GM23248 (cell line): ENCODE measurements around the gene YTHDF2.

Experiments
- EZH2 ChIP-seq: fragments of 200-600 bp; sonication (generic); IDR thresholded peaks from 2 replicates; pipeline ENCODE4 v1.6.1; 2018; ENCODE audit warnings: antibody characterized with exemption, mild to moderate bottlenecking; ENCODE audit not compliant: insufficient read depth, poor library complexity, severe bottlenecking
- EZH2phosphoT487 ChIP-seq: fragments of 200-600 bp; sonication (generic); IDR thresholded peaks from 2 replicates; pipeline ENCODE4 v1.6.1; 2018; ENCODE audit warnings: antibody characterized with exemption, moderate library complexity, mild to moderate bottlenecking, low read depth; ENCODE audit not compliant: insufficient read depth

DNA sequence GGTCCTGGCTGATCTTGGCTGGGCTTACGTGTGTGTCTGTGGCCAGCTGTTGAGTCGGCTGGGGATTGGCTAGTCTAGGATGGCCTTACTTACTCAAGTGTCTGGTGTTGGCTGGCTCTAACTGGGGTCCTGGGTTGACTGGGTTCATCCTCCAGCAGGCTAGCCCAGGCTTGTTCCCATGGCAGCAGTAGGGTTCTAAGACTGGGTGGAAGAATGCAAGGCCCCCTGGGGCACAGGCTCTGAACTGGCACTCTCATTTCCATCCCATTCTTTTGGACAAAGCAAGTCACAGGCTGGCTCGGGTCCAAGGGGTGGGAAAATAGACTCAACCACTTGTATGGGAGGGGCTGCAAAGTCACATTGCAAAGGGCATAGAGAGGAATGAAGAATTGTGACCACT lies 67.3 kb downstream of the YTHDF2 start:
- TF ChIP-seq EZH2, result no peak
- no peak for TF ChIP-seq EZH2phosphoT487
